DND-41 (cell line): ENCODE data around the gene PHB1.

Experiments used
- ATAC-seq: fragments of 200-7000 bp; cut with Tn5 transposase; 3 replicates; pipeline ENCODE4 v1.9.1; 2021; ENCODE audit warnings: low read depth; ENCODE audit not compliant: insufficient read depth
- DNase-seq: peaks from one replicate; pipeline ENCODE4 v3.0.0-alpha.2; 2020
- H2AFZ ChIP-seq: 2 replicates; pipeline ENCODE4 v1.6.0; 2012; ENCODE audit warnings: low read depth, low read length
- H3K27ac ChIP-seq: 2 replicates; pipeline ENCODE4 v1.5.1; 2012; ENCODE audit warnings: low read length, inconsistent platforms
- H3K27me3 ChIP-seq: fragments of 200-600 bp; sonication (generic); 2 replicates; pipeline ENCODE4 v1.6.0; 2012; ENCODE audit warnings: low read length, mild to moderate bottlenecking, inconsistent platforms; ENCODE audit not compliant: insufficient read depth, poor library complexity
- H3K36me3 ChIP-seq: 2 replicates; pipeline ENCODE4 v1.5.1; 2012; ENCODE audit warnings: low read length, inconsistent platforms; ENCODE audit not compliant: insufficient read depth
- H3K4me1 ChIP-seq: 2 replicates; pipeline ENCODE4 v1.5.1; 2012; ENCODE audit warnings: mild to moderate bottlenecking, low read length; ENCODE audit not compliant: insufficient read depth
- H3K4me2 ChIP-seq: 2 replicates; pipeline ENCODE4 v1.6.0; 2012; ENCODE audit warnings: mild to moderate bottlenecking, moderate library complexity, low read length, inconsistent platforms; ENCODE audit not compliant: insufficient read depth
- H3K4me3 ChIP-seq, 2 experiments: fragments of 200-600 bp in 1 of 2; shearing (Covaris generic) in 1 of 2; 2 replicates each; pipeline ENCODE4 v1.5.1; 2012 to 2016; ENCODE audit warnings: inconsistent platforms in 2 of 2, low read length in 2 of 2, mild to moderate bottlenecking in 2 of 2, low read depth in 1 of 2, moderate library complexity in 1 of 2
- H3K79me2 ChIP-seq: 2 replicates; pipeline ENCODE4 v1.6.0; 2012; ENCODE audit warnings: low read length, inconsistent platforms; ENCODE audit not compliant: insufficient read depth
- H3K9ac ChIP-seq: 2 replicates; pipeline ENCODE4 v1.6.0; 2012; ENCODE audit warnings: low read depth, mild to moderate bottlenecking, inconsistent platforms, low read length, moderate library complexity
- H3K9me3 ChIP-seq: 2 replicates; pipeline ENCODE4 v1.5.1; 2012; ENCODE audit warnings: low read length, moderate library complexity, mild to moderate bottlenecking, inconsistent platforms; ENCODE audit not compliant: insufficient read depth, severe bottlenecking
- H4K20me1 ChIP-seq: 2 replicates; pipeline ENCODE4 v1.6.0; 2012; ENCODE audit warnings: low read length; ENCODE audit not compliant: insufficient read depth
- CTCF ChIP-seq: IDR thresholded peaks from 2 replicates; pipeline ENCODE4 v1.5.1; 2012; ENCODE audit warnings: borderline replicate concordance, low read length, moderate library complexity, mild to moderate bottlenecking; ENCODE audit not compliant: poor library complexity, severe bottlenecking; ENCODE audit errors: extremely low read depth
- EZH2 ChIP-seq: IDR thresholded peaks from 3 replicates; pipeline ENCODE4 v1.6.1; 2012; ENCODE audit warnings: borderline replicate concordance, low read depth, mild to moderate bottlenecking, moderate library complexity, low read length, inconsistent platforms; ENCODE audit not compliant: severe bottlenecking

PHB1 gene

GRCh38 chr17:49359990-49360795, 54.5 kb downstream of the PHB1 start:
- TF ChIP-seq CTCF (no peak), EZH2 (no peak)
- Histone ChIP-seq H3K4me3 (peak overlapping the region; percentile 74 to 83; a peak in 3 of 4 replicates), H3K4me2 (peak overlapping the region; percentile 94), H3K9me3 (no peaks in the 10 kb centered on the region), H2AFZ (peak overlapping the region; percentile 66), H3K4me1 (peaks cover 31% of the 10 kb centered on the region), H3K27me3 (no peaks in the 10 kb centered on the region), H3K79me2 (peaks cover 43% of the 10 kb centered on the region), H3K36me3 (no peaks in the 10 kb centered on the region; the same call in 1 of the 2 replicates), H3K9ac (peak overlapping the region; percentile 96), H4K20me1 (peaks cover 36% of the 10 kb centered on the region), H3K27ac (peak overlapping the region; percentile 90)
- ATAC-seq (no peak), DNase-seq (no peak)

- no peaks in the 10 kb centered on the region for H3K27me3 ChIP-seq
- no peak overlapping the region for H3K4me3 ChIP-seq
- no peak for ATAC-seq
- TF ChIP-seq EZH2 = no peak
- H2AFZ ChIP-seq = no peak overlapping the region
- H3K4me1 ChIP-seq = peaks cover 31% of the 10 kb centered on the region
- H4K20me1 ChIP-seq = peaks cover 36% of the 10 kb centered on the region
- H3K9ac ChIP-seq = no peak overlapping the region
- peaks cover 44% of the 10 kb centered on the region for H3K79me2 ChIP-seq
- H3K4me2 ChIP-seq = no peak overlapping the region
- DNase-seq = no peak
- no peaks in the 10 kb centered on the region; the same call in 1 of the 2 replicates for H3K36me3 ChIP-seq
- H3K9me3 ChIP-seq = no peaks in the 10 kb centered on the region
- H3K27ac ChIP-seq = no peak overlapping the region
These were observed 55.9 kb downstream of the PHB1 start for GRCh38 chr17:49358641-49359247.

- H2AFZ ChIP-seq = no peak overlapping the region
- no peak overlapping the region for H3K4me3 ChIP-seq
- H3K79me2 ChIP-seq = peaks cover 51% of the 10 kb centered on the region
- H3K4me2 ChIP-seq = no peak overlapping the region
- H3K36me3 ChIP-seq = no peaks in the 10 kb centered on the region; the same call in 1 of the 2 replicates
- ATAC-seq (no peak), DNase-seq (no peak)
- no peak overlapping the region for H3K9ac ChIP-seq
- TF ChIP-seq EZH2 (no peak), CTCF (no peak)
- peaks cover 43% of the 10 kb centered on the region for H4K20me1 ChIP-seq
- no peak overlapping the region for H3K27ac ChIP-seq
- no peaks in the 10 kb centered on the region for H3K9me3 ChIP-seq
- peaks cover 28% of the 10 kb centered on the region for H3K4me1 ChIP-seq
- no peaks in the 10 kb centered on the region for H3K27me3 ChIP-seq
These were observed 57.2 kb downstream of the PHB1 start for GRCh38 chr17:49357516-49357915.

- H3K4me3 ChIP-seq = no peak overlapping the region
- TF ChIP-seq EZH2 (no peak), CTCF (no peak)
- H3K36me3 ChIP-seq = no peaks in the 10 kb centered on the region
- no peak overlapping the region for H3K9ac ChIP-seq
- no peak overlapping the region for H2AFZ ChIP-seq
- H3K27ac ChIP-seq = no peak overlapping the region
- ATAC-seq (no peak), DNase-seq (no peak)
- peaks cover 47% of the 10 kb centered on the region for H4K20me1 ChIP-seq
- H3K79me2 ChIP-seq = peaks cover 55% of the 10 kb centered on the region
- no peaks in the 10 kb centered on the region for H3K27me3 ChIP-seq
- no peak overlapping the region for H3K4me2 ChIP-seq
- no peaks in the 10 kb centered on the region for H3K9me3 ChIP-seq
- H3K4me1 ChIP-seq = peaks cover 24% of the 10 kb centered on the region
These were observed 58.4 kb downstream of the PHB1 start for GRCh38 chr17:49356320-49356719.
